ENCODE results near the gene MOGAT2.

- TF ChIP-seq SUZ12 (IDR thresholded peaks at IDR 0.05; ENCODE audit: extremely low read depth, insufficient read depth, insufficient read length): no peak
- no peak for TF ChIP-seq YY1 (IDR thresholded peaks at IDR 0.05; ENCODE audit: insufficient read depth, insufficient read length)
- no peak for TF ChIP-seq ZNF274 (IDR thresholded peaks at IDR 0.05; ENCODE audit: low read depth, low read length)
Measured at GRCh38 chr11:75689863-75690609, 27.6 kb upstream of the MOGAT2 start.
